GM06990 (cell line): Measurements from ENCODE around the gene CCDC170.

ENCODE experiments used
- DNase-seq: peaks from one replicate; pipeline ENCODE4 v3.0.0-alpha.2; 2011; ENCODE audit not compliant: insufficient read length; ENCODE audit errors: extremely low read depth
- H3K27me3 ChIP-seq: replicated peaks from 2 replicates; pipeline ENCODE4 v1.6.0; 2011; ENCODE audit warnings: low read length; ENCODE audit not compliant: control insufficient read depth, insufficient read depth
- H3K36me3 ChIP-seq: 2 replicates; pipeline ENCODE4 v1.5.1; 2011; ENCODE audit warnings: low read length; ENCODE audit not compliant: control insufficient read depth, insufficient read depth
- H3K4me3 ChIP-seq: replicated peaks from 2 replicates; pipeline ENCODE4 v1.5.1; 2011; ENCODE audit warnings: low read depth, mild to moderate bottlenecking, control low read depth, low read length
- TF ChIP-seq, protein P1 (sequence below): IDR thresholded peaks from 2 replicates; pipeline ENCODE4 v1.5.1; 2011; ENCODE audit warnings: low read length, control low read depth, mild to moderate bottlenecking, inconsistent platforms; ENCODE audit not compliant: insufficient read depth, poor library complexity, severe bottlenecking

CCDC170 gene

DNA sequence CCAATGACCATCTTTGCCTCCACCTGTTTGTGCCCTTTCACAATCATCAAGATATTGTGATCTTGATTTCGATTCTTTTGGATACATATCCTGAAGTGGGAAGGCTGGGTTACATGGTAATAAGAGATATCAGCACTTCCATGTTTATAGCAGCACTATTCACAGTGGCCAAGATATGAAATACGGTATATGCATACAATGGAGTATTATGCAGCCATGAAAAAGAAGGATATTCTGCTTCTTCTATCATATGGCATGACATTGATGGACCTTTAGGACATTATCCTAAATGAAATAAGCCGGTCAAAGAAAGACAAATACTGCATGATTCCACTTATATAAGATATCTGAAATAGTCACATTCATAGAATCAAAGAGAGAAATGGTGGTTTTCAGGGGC, 144.0 kb downstream of the CCDC170 start:
- no peak for DNase-seq
- TF ChIP-seq, protein P1, sequence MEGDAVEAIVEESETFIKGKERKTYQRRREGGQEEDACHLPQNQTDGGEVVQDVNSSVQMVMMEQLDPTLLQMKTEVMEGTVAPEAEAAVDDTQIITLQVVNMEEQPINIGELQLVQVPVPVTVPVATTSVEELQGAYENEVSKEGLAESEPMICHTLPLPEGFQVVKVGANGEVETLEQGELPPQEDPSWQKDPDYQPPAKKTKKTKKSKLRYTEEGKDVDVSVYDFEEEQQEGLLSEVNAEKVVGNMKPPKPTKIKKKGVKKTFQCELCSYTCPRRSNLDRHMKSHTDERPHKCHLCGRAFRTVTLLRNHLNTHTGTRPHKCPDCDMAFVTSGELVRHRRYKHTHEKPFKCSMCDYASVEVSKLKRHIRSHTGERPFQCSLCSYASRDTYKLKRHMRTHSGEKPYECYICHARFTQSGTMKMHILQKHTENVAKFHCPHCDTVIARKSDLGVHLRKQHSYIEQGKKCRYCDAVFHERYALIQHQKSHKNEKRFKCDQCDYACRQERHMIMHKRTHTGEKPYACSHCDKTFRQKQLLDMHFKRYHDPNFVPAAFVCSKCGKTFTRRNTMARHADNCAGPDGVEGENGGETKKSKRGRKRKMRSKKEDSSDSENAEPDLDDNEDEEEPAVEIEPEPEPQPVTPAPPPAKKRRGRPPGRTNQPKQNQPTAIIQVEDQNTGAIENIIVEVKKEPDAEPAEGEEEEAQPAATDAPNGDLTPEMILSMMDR = no peak
- Histone ChIP-seq H3K36me3 (no peaks in the 10 kb centered on the region), H3K4me3 (no peak overlapping the region), H3K27me3 (no peaks in the 10 kb centered on the region)

DNA sequence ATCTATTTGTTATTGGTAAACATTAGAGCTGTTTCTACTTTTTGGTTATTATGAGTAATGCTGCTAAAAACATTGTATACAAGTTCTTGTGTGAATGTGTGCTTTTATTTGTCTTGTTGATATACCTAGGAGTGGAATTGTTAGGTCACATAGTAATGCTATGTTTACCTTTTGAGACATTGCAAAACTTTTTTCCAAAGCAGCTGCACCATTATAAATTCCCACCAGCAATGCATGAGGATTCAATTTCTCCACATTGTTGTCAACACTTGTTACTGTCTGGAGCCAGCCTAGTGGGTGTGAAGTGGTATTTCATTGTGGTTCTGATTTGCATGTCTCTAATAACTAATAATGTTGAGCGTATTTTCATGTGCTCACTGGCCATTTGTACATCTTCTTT, 145.9 kb downstream of the CCDC170 start:
- no peaks in the 10 kb centered on the region for H3K27me3 ChIP-seq
- TF ChIP-seq, protein P1 = no peak
- no peaks in the 10 kb centered on the region for H3K36me3 ChIP-seq
- H3K4me3 ChIP-seq = no peak overlapping the region
- no peak for DNase-seq

DNA sequence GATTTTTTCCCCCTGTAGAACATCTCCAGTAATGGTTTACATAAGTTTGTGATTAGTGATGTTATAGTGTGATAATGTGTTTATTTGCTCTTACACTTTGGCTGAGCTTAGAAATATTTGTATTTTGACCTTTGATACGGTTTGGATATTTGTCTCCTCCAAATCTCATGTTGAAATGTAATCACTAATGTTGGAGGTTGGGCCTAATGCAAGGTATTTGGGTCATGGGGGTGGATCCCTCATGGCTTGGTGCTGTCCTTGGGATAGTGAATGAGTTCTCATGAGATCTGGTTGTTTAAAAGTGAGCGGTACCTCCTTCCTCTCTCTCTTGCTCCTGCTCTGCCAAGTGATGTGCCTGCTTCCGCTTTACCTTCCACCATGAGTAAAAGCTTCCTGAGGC, 147.2 kb downstream of the CCDC170 start:
- Histone ChIP-seq H3K4me3 (no peak overlapping the region), H3K27me3 (no peaks in the 10 kb centered on the region), H3K36me3 (no peaks in the 10 kb centered on the region)
- DNase-seq = no peak
- TF ChIP-seq, protein P1 = no peak

DNA sequence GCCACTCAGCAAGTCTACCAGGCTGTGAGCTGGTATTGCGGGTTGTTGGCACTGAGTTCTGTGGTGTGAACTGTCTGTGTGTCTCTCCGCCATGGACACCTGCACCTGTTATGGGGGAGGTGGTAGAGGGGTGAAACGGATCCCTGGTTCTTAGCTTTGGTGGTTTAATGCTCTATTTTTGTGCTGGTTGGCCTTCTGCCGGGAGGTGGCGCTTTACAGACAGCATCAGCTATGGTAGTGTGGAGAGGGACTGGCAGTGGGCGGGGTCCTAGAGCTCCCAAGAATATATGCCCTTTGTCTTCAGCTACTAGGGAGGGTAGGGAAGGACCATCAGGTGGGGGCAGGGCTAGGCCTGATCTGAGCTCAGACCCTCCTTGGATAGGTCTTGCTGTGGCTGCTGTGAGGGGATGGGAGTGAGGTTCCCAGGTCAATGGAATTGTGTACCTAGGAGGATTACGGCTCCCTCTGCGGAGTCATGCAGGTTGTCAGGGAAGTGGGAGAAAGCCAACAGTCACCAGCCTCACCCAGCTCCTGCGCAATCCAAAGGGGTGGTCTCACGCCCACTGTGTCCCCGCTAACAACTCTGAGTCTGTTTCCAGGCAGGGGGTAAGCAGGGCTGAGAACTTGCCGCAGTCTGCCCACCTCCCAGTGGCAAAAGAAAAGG, 154.3 kb downstream of the CCDC170 start:
- DNase-seq = no peak
- no peaks in the 10 kb centered on the region for H3K36me3 ChIP-seq
- TF ChIP-seq, protein P1 = peak; percentile 62
- no peak overlapping the region for H3K4me3 ChIP-seq
- H3K27me3 ChIP-seq = no peaks in the 10 kb centered on the region

DNA sequence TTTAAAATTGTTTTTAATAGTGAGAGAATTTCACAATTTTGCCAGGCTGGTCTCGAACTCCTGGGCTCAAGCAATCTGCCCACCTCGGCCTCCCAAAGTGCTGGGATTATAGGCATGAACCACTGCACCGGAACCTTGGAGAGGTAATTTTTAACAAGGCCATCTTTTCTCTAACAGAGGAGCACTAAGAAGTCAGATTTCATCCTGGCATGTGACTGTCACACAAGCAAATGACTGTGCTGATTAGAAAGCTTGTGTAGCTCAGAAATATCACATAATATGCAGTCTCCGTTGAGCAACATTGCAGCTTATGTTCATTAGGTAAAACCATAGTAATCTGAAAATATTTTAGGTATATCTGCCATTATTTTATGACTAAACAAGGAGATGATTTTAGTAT, 156.0 kb downstream of the CCDC170 start:
- DNase-seq = no peak
- TF ChIP-seq, protein P1 = no peak
- H3K36me3 ChIP-seq = no peaks in the 10 kb centered on the region
- no peak overlapping the region for H3K4me3 ChIP-seq
- no peaks in the 10 kb centered on the region for H3K27me3 ChIP-seq

DNA sequence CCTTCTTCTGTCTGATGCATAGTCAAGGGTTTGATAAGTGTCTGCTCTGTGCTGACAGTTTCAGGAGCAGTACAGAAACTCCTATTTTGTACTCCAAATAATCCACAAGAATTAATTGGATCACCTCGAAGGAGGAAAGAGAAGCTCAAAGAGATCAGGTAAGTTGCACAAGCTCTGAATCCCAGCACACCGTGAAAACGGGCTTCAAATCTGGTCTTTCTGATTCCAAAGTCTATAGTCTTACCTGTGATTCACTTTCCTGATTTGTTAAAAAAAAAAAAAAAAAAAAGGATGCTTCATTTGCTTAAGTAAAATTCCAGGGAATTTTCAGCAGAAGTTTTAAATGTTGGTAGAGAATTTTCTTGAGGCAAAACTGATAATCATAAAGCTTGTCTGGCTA, 157.8 kb downstream of the CCDC170 start:
- Histone ChIP-seq H3K36me3 (no peaks in the 10 kb centered on the region), H3K27me3 (no peaks in the 10 kb centered on the region), H3K4me3 (no peak overlapping the region)
- DNase-seq = no peak
- TF ChIP-seq, protein P1 = no peak
